Kidney (tissue), 14 donors: ENCODE data around the gene F10. TPM values are rescaled to one million over a fixed set of nuclear protein-coding genes. Genes with fewer than 3 reads are reported as not detected.

Experiments used
- DNase-seq, 5 donors: peaks; one replicate each; pipeline ENCODE4 v3.0.0-alpha.2; 2013 to 2020
- FAIRE-seq: peaks from 2 replicates; lab custom pipeline; 2012; peaks lifted over from hg19 to GRCh38; lab: Jason Lieb, UNC
- H3K27ac ChIP-seq, 2 donors: one replicate each; pipeline ENCODE4 v1.7.0; 2013; ENCODE audit warnings: low read depth in 2 of 2, low read length in 2 of 2, inconsistent platforms in 1 of 2
- H3K27me3 ChIP-seq: one replicate; pipeline ENCODE4 v1.7.1; 2013; ENCODE audit warnings: low read length, inconsistent platforms; ENCODE audit not compliant: control insufficient read depth, insufficient read depth
- H3K36me3 ChIP-seq, 3 donors: one replicate each; pipeline versions ENCODE4 v1.7.0 to v1.7.1; 2013; ENCODE audit warnings: low read length in 3 of 3, control low read depth in 1 of 3, inconsistent platforms in 1 of 3; ENCODE audit not compliant: insufficient read depth in 3 of 3, control insufficient read depth in 2 of 3
- H3K4me1 ChIP-seq, 3 donors: one replicate each; pipeline versions ENCODE4 v1.7.0 to v1.7.1; 2013; ENCODE audit warnings: low read length in 3 of 3, inconsistent platforms in 1 of 3, low read depth in 1 of 3; ENCODE audit not compliant: control insufficient read depth in 2 of 3, insufficient read depth in 2 of 3
- H3K4me3 ChIP-seq, 3 donors: one replicate each; pipeline versions ENCODE4 v1.7.0 to v1.8.1; 2013; ENCODE audit warnings: low read length in 3 of 3, control low read depth in 1 of 3, inconsistent platforms in 1 of 3
- H3K9ac ChIP-seq, 3 donors: one replicate each; pipeline versions ENCODE4 v1.7.0 to v1.7.1; 2013; ENCODE audit warnings: low read length in 3 of 3, control low read depth in 1 of 3, inconsistent platforms in 1 of 3
- H3K9me3 ChIP-seq, 3 donors: one replicate each; pipeline versions ENCODE4 v1.7.0 to v1.7.1; 2013; ENCODE audit warnings: low read length in 3 of 3, control low read depth in 1 of 3, inconsistent platforms in 1 of 3; ENCODE audit not compliant: control insufficient read depth in 2 of 3, insufficient read depth in 1 of 3
- CTCF ChIP-seq: IDR thresholded peaks from 3 replicates; pipeline ENCODE4 v1.5.1; 2012; ENCODE audit warnings: mild to moderate bottlenecking, moderate library complexity, borderline replicate concordance; ENCODE audit not compliant: insufficient read depth; ENCODE audit errors: extremely low read depth
- intact Hi-C: fragments of 100-400 bp; cut with DNase I; formaldehyde crosslinking; loops from one replicate; pipeline ENCODE4 v1.11.1; 2022
- polyA plus RNA-seq: library from polyadenylated mRNA; stranded (reverse); fragments of 350-450 nt; fragmentation: Illumina TruSeq; extraction: RNeasy Lipid Tissue Mini Kit (QIAGEN cat#74804); gene quantifications from one replicate; pipeline ENCODE4 v1.2.3, GENCODE V29; 2014; ENCODE audit warnings: low read depth, low replicate concordance; ENCODE audit not compliant: insufficient read depth
- total RNA-seq: library from RNA; stranded (reverse); fragmentation: NEBNext Ultra II Directional; extraction: Animal tissue kit (Norgen Biotek cat#: 25700); gene quantifications from one replicate; pipeline ENCODE4 v1.2.1, GENCODE V29; 2021
- donor health status: control.
- donor health status: control.
- donor health status: control.
- donor health status: control.
- donor health status: control.
- donor health status: DM: yes; HTN: yes; CAD: no.
- donor health status: Normal renal cell carcinoma (clear cell type).

Gene F10
- total and polyA plus RNA-seq, 2 donors from 2014 or later = 5.1 to 6.8 TPM

GRCh38 chr13:113090415-113090770 lies 32.2 kb upstream of the F10 start:
- intact Hi-C loops = no loop called here
- no peak for TF ChIP-seq CTCF
- FAIRE-seq = no peak
- Histone ChIP-seq H3K4me1 (no peaks in the 10 kb centered on the region), H3K9ac (no peak overlapping the region), H3K4me3 (no peak overlapping the region), H3K36me3 (peaks cover 0 to 34% (median 13%) of the 10 kb centered on the region in 3 donors), H3K9me3 (no peaks in the 10 kb centered on the region), H3K27me3 (no peaks in the 10 kb centered on the region), H3K27ac (no peak overlapping the region)
- DNase-seq = peak in 1 of 5 donors; percentile 45

GRCh38 chr13:113090806-113091205 lies 31.8 kb upstream of the F10 start:
- H3K27me3 ChIP-seq = no peaks in the 10 kb centered on the region
- FAIRE-seq (no peak), DNase-seq (peak in 1 of 5 donors; percentile 40)
- intact Hi-C loops = no loop called here
- TF ChIP-seq CTCF = no peak
- no peak overlapping the region for H3K27ac ChIP-seq
- H3K9ac ChIP-seq = no peak overlapping the region
- no peaks in the 10 kb centered on the region for H3K4me1 ChIP-seq
- no peaks in the 10 kb centered on the region for H3K9me3 ChIP-seq
- no peak overlapping the region for H3K4me3 ChIP-seq
- H3K36me3 ChIP-seq = peaks cover 0 to 34% (median 13%) of the 10 kb centered on the region in 3 donors

GRCh38 chr13:113091211-113091771 lies 31.3 kb upstream of the F10 start:
- Histone ChIP-seq H3K36me3 (peaks cover 0 to 34% (median 13%) of the 10 kb centered on the region in 3 donors), H3K9ac (no peak overlapping the region), H3K27ac (no peak overlapping the region), H3K4me1 (no peaks in the 10 kb centered on the region), H3K9me3 (no peaks in the 10 kb centered on the region), H3K27me3 (no peaks in the 10 kb centered on the region), H3K4me3 (no peak overlapping the region)
- FAIRE-seq = no peak
- TF ChIP-seq CTCF = no peak
- intact Hi-C loops = no loop called here
- DNase-seq = peak in 1 of 5 donors; percentile 65
